Esophagus squamous epithelium (tissue), 5 donors: ENCODE results near the gene ALDH3B1. TPM values are rescaled to one million over a fixed set of nuclear protein-coding genes. Genes with fewer than 3 reads are reported as not detected.

ENCODE experiments used
- DNase-seq: peaks from one replicate; lab custom pipeline; 2025; lab: John Stamatoyannopoulos, UW
- H3K27ac ChIP-seq, 4 donors: fragments of 200-600 bp; sonication (generic); one replicate each; pipeline ENCODE4 v1.5.1; 2016 to 2019; ENCODE audit warnings: mild to moderate bottlenecking in 1 of 4
- H3K27me3 ChIP-seq, 4 donors: fragments of 200-600 bp; sonication (generic); 1 replicate in 3 of 4; 2 replicates in 1 of 4; pipeline versions ENCODE4 v1.5.1 to v1.6.0; 2017 to 2021; ENCODE audit warnings: antibody characterized with exemption in 1 of 4
- H3K36me3 ChIP-seq, 3 donors: fragments of 200-600 bp; sonication (generic); one replicate each; pipeline ENCODE4 v1.5.1; 2016 to 2019
- H3K4me1 ChIP-seq, 3 donors: fragments of 200-600 bp; sonication (generic); one replicate each; pipeline ENCODE4 v1.5.1; 2017 to 2019
- H3K4me3 ChIP-seq, 4 donors: fragments of 200-600 bp; sonication (generic); 1 replicate in 3 of 4; 2 replicates in 1 of 4; pipeline ENCODE4 v1.5.1; 2016 to 2019; ENCODE audit warnings: mild to moderate bottlenecking in 2 of 4, moderate library complexity in 1 of 4
- H3K9me3 ChIP-seq, 3 donors: fragments of 200-600 bp; sonication (generic); one replicate each; pipeline ENCODE4 v1.5.1; 2016 to 2019
- POLR2A ChIP-seq, 4 donors: fragments of 450-650 bp; IDR thresholded peaks; one replicate each; pipeline ENCODE4 v1.6.1; 2017; ENCODE audit warnings: antibody characterized with exemption in 4 of 4, mild to moderate bottlenecking in 4 of 4, moderate library complexity in 3 of 4
- WGBS, 2 donors: methylation state at CpG; one replicate each; pipeline ENCODE4 v1.1.5; 2018; 5-methylcytosine and 5-hydroxymethylcytosine counted together
- intact Hi-C: fragments of 100-400 bp; cut with DNase I; formaldehyde crosslinking; loops from one replicate; pipeline ENCODE4 v1.15.0; 2022
- total RNA-seq, 4 donors: library from RNA; depleted of rRNA; stranded (reverse); fragments of >200 nt; gene quantifications; one replicate each; pipeline ENCODE4 v1.1.0, GENCODE V29; 2016
- TF ChIP-seq, protein P1 (sequence below), 6 experiments: fragments of 450-650 bp in 4 of 6; fragments of 200-600 bp in 2 of 6; sonication (generic) in 2 of 6; IDR thresholded peaks; one replicate each; pipeline ENCODE4 v1.5.1; 2016 to 2019; ENCODE audit warnings: antibody characterized with exemption in 6 of 6, mild to moderate bottlenecking in 4 of 6, moderate library complexity in 4 of 6
- donor health status: DM: yes; HTN: yes; CAD: no.

Gene ALDH3B1
- total RNA-seq, 4 donors from 2014 or later, result 1.6 to 15.7 (median 8.0) TPM

DNA sequence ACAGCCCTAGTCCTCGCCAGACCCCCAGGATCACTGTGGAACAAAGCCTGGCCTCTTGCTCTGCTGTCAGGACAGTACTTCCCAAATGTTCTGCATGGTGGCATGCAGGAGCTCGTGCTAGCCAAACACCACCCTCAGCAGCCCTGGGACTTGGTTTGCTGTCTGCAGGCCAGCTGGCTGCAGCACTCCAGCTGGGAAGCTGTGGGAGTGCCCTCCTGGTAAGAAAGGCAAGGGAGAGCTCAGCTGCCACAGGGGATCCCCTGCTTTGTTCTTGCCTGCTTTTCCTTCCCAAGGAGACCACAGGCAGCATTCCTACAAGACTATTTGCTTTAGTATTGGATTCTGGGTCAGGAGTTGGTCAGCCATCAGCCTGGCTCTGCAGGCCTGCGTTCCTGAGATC lies 56.6 kb downstream of the ALDH3B1 start:
- no peak for TF ChIP-seq POLR2A (IDR thresholded peaks at IDR 0.05)
- TF ChIP-seq, protein P1, sequence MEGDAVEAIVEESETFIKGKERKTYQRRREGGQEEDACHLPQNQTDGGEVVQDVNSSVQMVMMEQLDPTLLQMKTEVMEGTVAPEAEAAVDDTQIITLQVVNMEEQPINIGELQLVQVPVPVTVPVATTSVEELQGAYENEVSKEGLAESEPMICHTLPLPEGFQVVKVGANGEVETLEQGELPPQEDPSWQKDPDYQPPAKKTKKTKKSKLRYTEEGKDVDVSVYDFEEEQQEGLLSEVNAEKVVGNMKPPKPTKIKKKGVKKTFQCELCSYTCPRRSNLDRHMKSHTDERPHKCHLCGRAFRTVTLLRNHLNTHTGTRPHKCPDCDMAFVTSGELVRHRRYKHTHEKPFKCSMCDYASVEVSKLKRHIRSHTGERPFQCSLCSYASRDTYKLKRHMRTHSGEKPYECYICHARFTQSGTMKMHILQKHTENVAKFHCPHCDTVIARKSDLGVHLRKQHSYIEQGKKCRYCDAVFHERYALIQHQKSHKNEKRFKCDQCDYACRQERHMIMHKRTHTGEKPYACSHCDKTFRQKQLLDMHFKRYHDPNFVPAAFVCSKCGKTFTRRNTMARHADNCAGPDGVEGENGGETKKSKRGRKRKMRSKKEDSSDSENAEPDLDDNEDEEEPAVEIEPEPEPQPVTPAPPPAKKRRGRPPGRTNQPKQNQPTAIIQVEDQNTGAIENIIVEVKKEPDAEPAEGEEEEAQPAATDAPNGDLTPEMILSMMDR (IDR thresholded peaks at IDR 0.05), result no peak

DNA sequence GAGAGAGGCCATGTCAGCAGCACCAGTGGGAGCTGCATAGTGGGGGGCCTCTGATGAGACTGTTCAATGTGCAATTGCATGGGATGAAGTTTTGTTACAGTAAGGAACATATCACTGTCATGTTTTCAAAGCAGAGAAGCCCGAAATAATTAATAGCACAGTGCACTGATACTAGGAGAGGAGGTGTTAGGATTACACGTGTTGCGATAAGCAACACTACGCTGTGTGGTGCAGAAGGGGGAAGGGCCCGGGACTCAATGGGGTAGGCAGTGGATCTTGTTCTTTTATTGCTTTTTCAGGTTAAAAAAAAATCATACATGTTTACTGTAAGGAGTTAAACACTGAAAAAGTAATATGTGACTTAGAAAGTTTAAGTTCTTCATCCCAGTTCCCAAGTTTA lies 57.9 kb downstream of the ALDH3B1 start:
- WGBS, 2 donors, result 93 to 94% methylated on average over 5 of the region's 5 CpGs
- intact Hi-C loops, result no loop called here
- Histone ChIP-seq H3K27ac (no peak overlapping the region), H3K4me1 (no peaks in the 10 kb centered on the region), H3K27me3 (no peaks in the 10 kb centered on the region), H3K4me3 (no peak overlapping the region), H3K9me3 (no peaks in the 10 kb centered on the region), H3K36me3 (peaks cover 0 to 94% (median 0%) of the 10 kb centered on the region in 3 donors)
- no peak for DNase-seq
- TF ChIP-seq, protein P1 (IDR thresholded peaks at IDR 0.05), result no peak
- TF ChIP-seq POLR2A (IDR thresholded peaks at IDR 0.05), result no peak

More for the DNA sequence above, 56.6 kb downstream of the ALDH3B1 start:
- 75 to 94% methylated on average over 2 of the region's 3 CpGs for WGBS, 2 donors
- H3K9me3 ChIP-seq, result no peaks in the 10 kb centered on the region
- no peaks in the 10 kb centered on the region for H3K27me3 ChIP-seq
- intact Hi-C loops, result no loop called here
- H3K4me3 ChIP-seq, result no peak overlapping the region
- no peak overlapping the region for H3K27ac ChIP-seq
- H3K4me1 ChIP-seq, result no peaks in the 10 kb centered on the region
- peaks cover 0 to 97% (median 0%) of the 10 kb centered on the region in 3 donors for H3K36me3 ChIP-seq
- no peak for DNase-seq

DNA sequence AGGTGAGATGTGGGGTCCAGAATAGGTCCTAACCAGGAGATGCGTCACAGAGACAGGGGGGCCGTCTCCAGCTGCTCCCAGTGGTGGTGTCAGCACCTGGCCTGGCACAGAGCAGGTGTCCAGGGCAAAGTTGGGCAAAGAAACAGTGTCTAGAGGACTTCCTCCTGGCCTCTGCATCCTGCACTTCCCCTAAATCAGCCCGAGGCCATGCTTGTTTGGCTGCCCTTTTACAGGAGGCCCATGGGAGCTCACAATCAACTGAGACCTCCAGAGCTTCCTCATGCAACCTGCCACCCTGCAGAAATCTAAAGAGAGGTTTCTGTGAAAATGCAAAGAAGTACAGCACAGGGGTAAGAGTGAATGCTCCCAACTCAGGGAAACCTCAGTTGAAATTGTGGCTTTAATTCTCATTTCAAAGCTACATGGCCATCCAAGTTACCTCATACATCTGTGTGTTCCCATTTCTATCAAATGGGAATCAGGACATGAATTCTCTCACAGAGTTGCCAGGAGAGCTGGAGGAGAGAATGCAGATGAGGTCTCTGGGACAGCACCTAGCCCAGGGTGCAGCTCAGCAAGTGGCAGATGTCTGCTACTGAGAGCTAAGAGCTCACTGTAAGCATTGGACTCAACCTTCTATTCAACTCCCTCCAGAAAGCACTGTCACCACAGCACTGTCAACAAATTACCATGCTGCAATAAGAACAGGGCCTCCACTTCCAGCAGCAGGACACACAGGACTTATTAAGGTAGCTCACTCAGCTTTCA lies 61.3 kb downstream of the ALDH3B1 start:
- no peak overlapping the region for H3K4me3 ChIP-seq
- TF ChIP-seq, protein P1 (IDR thresholded peaks at IDR 0.05), result no peak
- no peak for TF ChIP-seq POLR2A (IDR thresholded peaks at IDR 0.05)
- peaks cover 0 to 75% (median 0%) of the 10 kb centered on the region in 3 donors for H3K36me3 ChIP-seq
- no peak overlapping the region for H3K27ac ChIP-seq
- no peak for DNase-seq
- H3K27me3 ChIP-seq, result no peaks in the 10 kb centered on the region
- H3K9me3 ChIP-seq, result no peaks in the 10 kb centered on the region
- intact Hi-C loops, result no loop called here
- no peaks in the 10 kb centered on the region for H3K4me1 ChIP-seq
- 40 to 57% methylated on average over 1 of the region's 3 CpGs for WGBS, 2 donors

DNA sequence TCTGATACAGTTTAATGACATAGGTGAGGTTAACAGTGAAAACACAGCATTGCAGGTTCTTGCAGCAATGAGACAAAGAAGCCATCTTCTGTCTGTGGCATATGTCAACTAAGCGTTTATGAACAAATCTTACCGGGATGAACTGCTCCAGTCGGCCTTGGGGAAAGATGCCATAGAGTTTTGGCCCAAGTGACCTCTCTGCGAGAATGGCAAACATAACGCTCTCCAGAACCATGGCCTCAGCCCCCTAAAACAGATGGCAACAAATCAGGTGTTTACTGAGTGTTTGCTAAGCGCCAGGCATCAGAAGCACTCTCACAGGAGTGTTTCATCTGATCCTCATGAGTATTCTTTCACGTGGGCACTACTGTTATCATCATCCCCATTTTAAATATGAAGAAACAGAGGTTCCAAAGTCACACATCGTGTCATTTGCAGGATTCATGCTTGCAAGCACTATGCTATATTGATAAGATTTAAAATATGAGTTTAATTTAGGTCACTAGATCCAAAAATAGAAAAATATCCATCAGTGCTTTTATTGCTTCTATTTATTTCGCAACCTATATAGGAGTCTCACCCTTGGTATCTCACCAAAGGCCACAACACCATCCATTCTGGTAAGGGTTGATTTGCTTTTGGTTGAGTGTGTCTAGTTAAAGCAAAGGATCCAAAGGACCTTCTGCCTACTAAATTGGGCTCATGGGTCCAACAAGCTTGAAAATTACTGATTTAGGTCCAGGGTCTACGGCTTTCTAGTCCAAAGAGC lies 64.6 kb downstream of the ALDH3B1 start:
- 84 to 92% methylated on average over 10 of the region's 10 CpGs for WGBS, 2 donors
- Histone ChIP-seq H3K36me3 (peaks cover 0 to 42% (median 0%) of the 10 kb centered on the region in 3 donors), H3K9me3 (no peaks in the 10 kb centered on the region), H3K27ac (no peak overlapping the region), H3K4me3 (no peak overlapping the region), H3K27me3 (no peaks in the 10 kb centered on the region), H3K4me1 (peaks cover 0 to 12% (median 0%) of the 10 kb centered on the region in 3 donors)
- intact Hi-C loops, result no loop called here
- TF ChIP-seq, protein P1 (IDR thresholded peaks at IDR 0.05), result no peak
- no peak for TF ChIP-seq POLR2A (IDR thresholded peaks at IDR 0.05)
- DNase-seq, result no peak
